Fibroblast of mammary gland (primary cell): ENCODE results near the gene LIMCH1.

Experiments used
- DNase-seq: peaks from one replicate; pipeline ENCODE4 v3.0.0-alpha.2; 2010; ENCODE audit warnings: low read depth
- H3K4me3 ChIP-seq: 2 replicates; pipeline ENCODE4 v1.5.1; 2011; ENCODE audit warnings: low read depth, mild to moderate bottlenecking, low read length, moderate library complexity; ENCODE audit not compliant: control insufficient read depth
- CTCF ChIP-seq: conservative IDR thresholded peaks from 2 replicates; pipeline ENCODE4 v1.5.1; 2011; ENCODE audit warnings: low read depth, low read length, inconsistent platforms; ENCODE audit not compliant: control insufficient read depth, insufficient read depth

Gene LIMCH1

GRCh38 chr4:41572956-41573355 lies 35.0 kb downstream of the LIMCH1 start:
- H3K4me3 ChIP-seq: no peak overlapping the region
- DNase-seq: no peak
- TF ChIP-seq CTCF: no peak

- DNase-seq: peak; percentile 5
- no peak overlapping the region for H3K4me3 ChIP-seq
- TF ChIP-seq CTCF: no peak
Measured at GRCh38 chr4:41573502-41574001, 35.6 kb downstream of the LIMCH1 start.

- H3K4me3 ChIP-seq: no peak overlapping the region
- DNase-seq: peak; percentile 18
- no peak for TF ChIP-seq CTCF
Measured at GRCh38 chr4:41575207-41575606, 37.2 kb downstream of the LIMCH1 start.

- TF ChIP-seq CTCF: no peak
- no peak for DNase-seq
- no peak overlapping the region for H3K4me3 ChIP-seq
Measured at GRCh38 chr4:41575665-41576064, 37.7 kb downstream of the LIMCH1 start.

GRCh38 chr4:41579043-41579442 lies 41.1 kb downstream of the LIMCH1 start:
- no peak for DNase-seq

GRCh38 chr4:41579526-41579925 lies 41.6 kb downstream of the LIMCH1 start:
- DNase-seq: no peak
- H3K4me3 ChIP-seq: no peak overlapping the region
- TF ChIP-seq CTCF: no peak

More at GRCh38 chr4:41579043-41579442, 41.1 kb downstream of the LIMCH1 start:
- H3K4me3 ChIP-seq: no peak overlapping the region
- no peak for TF ChIP-seq CTCF

GRCh38 chr4:41580007-41580406 lies 42.0 kb downstream of the LIMCH1 start:
- no peak for DNase-seq
- TF ChIP-seq CTCF: no peak

More at GRCh38 chr4:41580007-41580406, 42.0 kb downstream of the LIMCH1 start:
- H3K4me3 ChIP-seq: no peak overlapping the region
